A673 (cell line): Measurements from ENCODE around the gene PTPN11.
"Not testable (repeated sequence)": the region's sequence is repeated elsewhere in the genome, so short reads cannot be mapped to it uniquely, and the experiment has no call there.

ENCODE experiments used
- EZH2 ChIP-seq: fragments of 200-600 bp; sonication (generic); IDR thresholded peaks from 2 replicates; pipeline ENCODE4 v1.6.1; 2017; ENCODE audit warnings: borderline replicate concordance, low read depth, mild to moderate bottlenecking, mixed read lengths, antibody characterized with exemption, low read length; ENCODE audit not compliant: poor library complexity, severe bottlenecking
- TF ChIP-seq, protein P1 (sequence below): fragments of 300-800, 200-600 bp; sonication (generic); conservative IDR thresholded peaks from 2 replicates; pipeline ENCODE4 v1.5.1; 2017; ENCODE audit warnings: low read depth, mild to moderate bottlenecking, antibody characterized with exemption, low read length, moderate library complexity, mixed read lengths

DNA sequence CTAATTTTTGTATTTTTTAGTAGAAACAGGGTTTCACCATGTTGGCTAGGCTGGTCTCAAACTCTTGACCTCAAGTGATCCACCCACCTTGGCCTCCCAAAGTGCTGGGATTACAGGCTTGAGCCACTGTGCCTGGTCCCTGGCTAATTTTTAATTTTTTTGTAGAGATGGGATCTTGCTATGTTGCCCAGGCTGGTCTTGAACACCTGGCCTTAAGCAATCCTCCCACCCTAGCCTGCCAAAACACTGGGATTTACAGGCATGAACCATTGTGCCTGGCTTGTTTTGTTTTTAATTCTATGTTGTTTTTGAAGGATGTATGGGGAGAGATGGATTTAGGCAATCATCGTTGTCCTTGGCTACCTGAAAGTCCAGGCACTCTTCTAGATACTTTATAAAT lies 19.9 kb downstream of the PTPN11 start:
- TF ChIP-seq, protein P1, sequence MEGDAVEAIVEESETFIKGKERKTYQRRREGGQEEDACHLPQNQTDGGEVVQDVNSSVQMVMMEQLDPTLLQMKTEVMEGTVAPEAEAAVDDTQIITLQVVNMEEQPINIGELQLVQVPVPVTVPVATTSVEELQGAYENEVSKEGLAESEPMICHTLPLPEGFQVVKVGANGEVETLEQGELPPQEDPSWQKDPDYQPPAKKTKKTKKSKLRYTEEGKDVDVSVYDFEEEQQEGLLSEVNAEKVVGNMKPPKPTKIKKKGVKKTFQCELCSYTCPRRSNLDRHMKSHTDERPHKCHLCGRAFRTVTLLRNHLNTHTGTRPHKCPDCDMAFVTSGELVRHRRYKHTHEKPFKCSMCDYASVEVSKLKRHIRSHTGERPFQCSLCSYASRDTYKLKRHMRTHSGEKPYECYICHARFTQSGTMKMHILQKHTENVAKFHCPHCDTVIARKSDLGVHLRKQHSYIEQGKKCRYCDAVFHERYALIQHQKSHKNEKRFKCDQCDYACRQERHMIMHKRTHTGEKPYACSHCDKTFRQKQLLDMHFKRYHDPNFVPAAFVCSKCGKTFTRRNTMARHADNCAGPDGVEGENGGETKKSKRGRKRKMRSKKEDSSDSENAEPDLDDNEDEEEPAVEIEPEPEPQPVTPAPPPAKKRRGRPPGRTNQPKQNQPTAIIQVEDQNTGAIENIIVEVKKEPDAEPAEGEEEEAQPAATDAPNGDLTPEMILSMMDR = not testable (repeated sequence)
- not testable (repeated sequence) for TF ChIP-seq EZH2
